Left ventricle myocardium inferior (tissue), 1 donor: Measurements from ENCODE around the gene HOXA2. TPM values are rescaled to one million over a fixed set of nuclear protein-coding genes. Genes with fewer than 3 reads are reported as not detected.

Experiments
- total RNA-seq: library from RNA; stranded (reverse); fragmentation: NEBNext Ultra II Directional; extraction: Animal tissue kit (Norgen Biotek cat#: 25700); gene quantifications from one replicate; pipeline ENCODE4 v1.2.1, GENCODE V29; 2021
- donor health status: DM: no; HTN: yes; CAD: no; lungs with severe emphysema.

Gene HOXA2
- total RNA-seq, 1 donor from 2014 or later: not detected

Other genes starting within 250 kb of the HOXA2 start
- 5.2 TPM for gene SKAP2, start 238.1 kb downstream of the HOXA2 start, total RNA-seq
- not detected for gene HOXA1, start 6.7 kb downstream of the HOXA2 start, total RNA-seq
- not detected for gene HOXA4, start 28.1 kb upstream of the HOXA2 start, total RNA-seq
- not detected for gene HOXA5, start 41.0 kb upstream of the HOXA2 start, total RNA-seq
- not detected for gene HOXA6, start 45.1 kb upstream of the HOXA2 start, total RNA-seq
- not detected for gene HOXA3, start 49.9 kb upstream of the HOXA2 start, total RNA-seq
- 0.36 TPM for gene HOXA7, start 54.0 kb upstream of the HOXA2 start, total RNA-seq
- not detected for gene HOXA9, start 62.9 kb upstream of the HOXA2 start, total RNA-seq
- gene HOXA10, start 71.6 kb upstream of the HOXA2 start, total RNA-seq: not detected
- not detected for gene HOXA11, start 82.5 kb upstream of the HOXA2 start, total RNA-seq
- gene HOXA13, start 97.4 kb upstream of the HOXA2 start, total RNA-seq: not detected
- not detected for gene EVX1, start 140.1 kb upstream of the HOXA2 start, total RNA-seq